ENCODE data around the gene BCAS3. TPM values are rescaled to one million over a fixed set of nuclear protein-coding genes. Genes with fewer than 3 reads are reported as not detected.
A peak's percentile ranks its signal among the peaks of the same experiment; 100 is the strongest.

The BCAS3 gene
- total and polyA plus RNA-seq, 10 donors, result 3.7 to 56.0 (median 42.3) TPM

DNA sequence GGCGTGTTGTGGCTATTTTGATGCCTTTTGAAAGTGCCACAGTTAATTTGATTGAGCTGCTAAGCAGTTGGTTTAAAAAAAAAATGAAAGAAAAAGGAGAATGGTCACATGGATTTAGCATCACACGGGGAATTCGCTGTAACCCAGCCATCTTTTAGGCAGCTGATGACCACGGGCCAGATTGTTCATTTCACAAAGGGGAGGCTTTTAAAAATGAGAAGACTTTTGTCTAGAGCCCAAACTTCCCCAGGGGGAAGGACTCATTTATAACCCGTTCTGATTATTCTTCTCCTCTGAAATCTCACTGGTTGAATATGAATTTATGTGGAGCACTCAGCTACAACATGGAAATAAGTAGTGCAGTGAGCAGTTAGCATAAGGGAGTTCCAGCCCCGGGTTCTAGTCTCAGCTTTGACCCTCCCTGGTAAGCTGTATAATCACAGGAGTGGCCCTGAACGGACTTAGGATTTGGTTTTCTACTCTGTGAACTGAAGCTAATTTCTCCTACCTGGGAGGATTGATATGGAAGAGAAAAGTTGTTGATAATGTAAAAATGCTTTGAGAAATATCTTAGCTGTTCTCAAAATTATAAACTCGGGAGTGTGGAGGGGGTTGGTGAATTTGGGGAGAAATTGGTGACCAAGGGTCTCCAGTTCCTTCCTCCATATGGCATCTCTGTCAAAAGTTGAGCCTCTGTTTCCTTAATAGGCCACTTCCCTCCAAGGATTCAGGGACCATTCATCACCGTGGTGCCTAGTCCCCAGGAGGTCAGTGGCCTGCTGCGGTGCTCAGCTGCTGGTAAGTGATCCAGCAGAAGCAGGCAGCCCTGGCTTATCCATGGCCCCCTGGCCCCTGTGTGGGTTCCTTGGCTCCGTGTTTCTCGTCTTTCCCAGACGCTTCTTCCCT, 645.6 kb downstream of the BCAS3 start:
- WGBS, 5 donors, result 54 to 72% (median 68%) methylated on average over 13 of the region's 13 CpGs
- TF ChIP-seq, protein P1, sequence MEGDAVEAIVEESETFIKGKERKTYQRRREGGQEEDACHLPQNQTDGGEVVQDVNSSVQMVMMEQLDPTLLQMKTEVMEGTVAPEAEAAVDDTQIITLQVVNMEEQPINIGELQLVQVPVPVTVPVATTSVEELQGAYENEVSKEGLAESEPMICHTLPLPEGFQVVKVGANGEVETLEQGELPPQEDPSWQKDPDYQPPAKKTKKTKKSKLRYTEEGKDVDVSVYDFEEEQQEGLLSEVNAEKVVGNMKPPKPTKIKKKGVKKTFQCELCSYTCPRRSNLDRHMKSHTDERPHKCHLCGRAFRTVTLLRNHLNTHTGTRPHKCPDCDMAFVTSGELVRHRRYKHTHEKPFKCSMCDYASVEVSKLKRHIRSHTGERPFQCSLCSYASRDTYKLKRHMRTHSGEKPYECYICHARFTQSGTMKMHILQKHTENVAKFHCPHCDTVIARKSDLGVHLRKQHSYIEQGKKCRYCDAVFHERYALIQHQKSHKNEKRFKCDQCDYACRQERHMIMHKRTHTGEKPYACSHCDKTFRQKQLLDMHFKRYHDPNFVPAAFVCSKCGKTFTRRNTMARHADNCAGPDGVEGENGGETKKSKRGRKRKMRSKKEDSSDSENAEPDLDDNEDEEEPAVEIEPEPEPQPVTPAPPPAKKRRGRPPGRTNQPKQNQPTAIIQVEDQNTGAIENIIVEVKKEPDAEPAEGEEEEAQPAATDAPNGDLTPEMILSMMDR (IDR thresholded peaks at IDR 0.05 in 8 of 11, conservative IDR thresholded peaks at IDR 0.05 in 3 of 11), result no peak
- Histone ChIP-seq H3K36me3 (no peaks in the 10 kb centered on the region), H3K27me3 (replicated peaks in 1 of 7) (no peaks in the 10 kb centered on the region), H3K4me1 (peaks cover 0 to 28% (median 5%) of the 10 kb centered on the region in 6 donors), H3K4me3 (no peak overlapping the region), H3K9me3 (no peaks in the 10 kb centered on the region), H3K27ac (peak overlapping the region in 7 of 8 donors; percentile 34 to 74 (median 66))
- intact Hi-C loops (cut with DNase I; ENCODE audit: low total_unique reads), result no loop called here
- no peak for DNase-seq

DNA sequence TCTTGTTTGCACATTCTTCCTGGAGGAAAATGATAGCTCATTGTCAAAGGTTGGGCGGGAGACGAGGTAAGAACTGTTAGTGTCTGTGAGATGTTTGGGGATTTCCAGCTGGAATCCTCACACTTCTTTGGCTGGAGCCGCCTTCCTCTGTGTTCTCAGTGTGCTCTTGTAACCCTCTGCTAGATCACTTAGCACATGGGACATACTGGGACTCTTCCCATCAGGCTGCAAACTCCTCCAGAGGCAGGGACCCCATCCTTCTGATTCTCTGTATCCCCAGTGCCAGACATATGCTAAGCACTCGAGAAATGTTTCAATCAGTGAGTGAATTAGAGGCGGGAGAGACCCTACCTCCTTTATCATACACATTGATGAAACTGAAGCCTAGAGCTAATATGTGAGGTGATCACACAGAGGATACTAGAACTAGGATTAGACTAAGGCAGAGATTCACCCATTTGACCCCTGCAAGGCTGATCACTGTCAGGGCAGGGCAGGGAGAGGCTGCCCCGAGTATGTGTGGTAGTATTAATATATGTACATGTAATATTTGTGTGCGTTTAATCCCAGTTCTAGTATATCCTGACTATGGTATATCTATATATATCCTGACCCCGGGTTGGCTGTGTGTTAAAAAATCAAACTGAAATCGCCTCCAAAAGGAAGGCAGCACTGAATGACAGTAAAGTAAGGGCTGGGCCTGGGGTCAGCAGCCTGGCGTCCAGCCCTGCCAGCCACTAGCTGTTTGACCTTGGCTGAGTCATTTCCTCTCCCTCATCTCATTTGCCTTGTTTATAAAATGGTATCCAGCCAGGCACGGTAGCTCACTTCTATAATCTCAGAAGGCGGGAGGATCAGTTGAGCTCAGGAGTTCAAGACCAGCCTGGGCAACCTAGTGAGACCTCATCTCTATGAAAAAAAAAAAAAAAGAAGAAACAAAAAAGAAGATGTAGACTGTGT, 646.5 kb downstream of the BCAS3 start:
- TF ChIP-seq, protein P1 (IDR thresholded peaks at IDR 0.05 in 8 of 11, conservative IDR thresholded peaks at IDR 0.05 in 3 of 11), result no peak
- no peak for TF ChIP-seq POLR2AphosphoS5 (IDR thresholded peaks at IDR 0.05)
- no peak for TF ChIP-seq POLR2A (IDR thresholded peaks at IDR 0.05)
- intact Hi-C loops (cut with DNase I; ENCODE audit: low total_unique reads), result no loop called here
- Histone ChIP-seq H3K36me3 (no peaks in the 10 kb centered on the region), H3K27ac (peak overlapping the region in 7 of 8 donors; percentile 34 to 74 (median 66)), H3K9me3 (no peaks in the 10 kb centered on the region), H3K27me3 (replicated peaks in 1 of 7) (no peaks in the 10 kb centered on the region), H3K4me1 (peaks cover 0 to 28% (median 5%) of the 10 kb centered on the region in 6 donors), H3K4me3 (no peak overlapping the region)
- WGBS, 5 donors, result 68 to 82% (median 75%) methylated on average over 12 of the region's 12 CpGs
- DNase-seq, result no peak

DNA sequence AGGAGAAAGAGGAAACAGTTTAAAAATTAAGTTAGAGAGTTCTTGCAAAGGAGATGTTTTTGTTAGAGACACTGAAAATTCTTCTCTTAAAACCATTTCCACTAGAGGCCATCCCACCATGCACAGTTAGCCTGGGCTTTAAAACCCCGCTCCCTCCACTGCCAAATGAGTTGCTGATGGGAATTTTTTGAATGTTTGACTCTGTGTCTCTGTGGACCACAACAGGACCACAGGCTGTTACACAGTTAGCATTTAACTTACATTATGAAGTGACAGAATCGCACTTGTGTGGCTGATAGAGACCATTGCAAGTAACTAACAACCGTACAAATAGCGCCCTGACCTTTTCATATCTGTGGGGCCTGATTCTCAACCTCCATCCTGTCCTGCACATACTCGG, 647.3 kb downstream of the BCAS3 start:
- Histone ChIP-seq H3K27me3 (replicated peaks in 1 of 7) (no peaks in the 10 kb centered on the region), H3K9me3 (no peaks in the 10 kb centered on the region), H3K4me3 (no peak overlapping the region), H3K4me1 (peaks cover 0 to 28% (median 5%) of the 10 kb centered on the region in 6 donors), H3K27ac (peak overlapping the region in 5 of 8 donors; percentile 22 to 74 (median 66)), H3K36me3 (no peaks in the 10 kb centered on the region)
- DNase-seq, result no peak
- TF ChIP-seq, protein P1 (IDR thresholded peaks at IDR 0.05 in 8 of 11, conservative IDR thresholded peaks at IDR 0.05 in 3 of 11), result no peak
- TF ChIP-seq POLR2AphosphoS5 (IDR thresholded peaks at IDR 0.05) (no peak), POLR2A (IDR thresholded peaks at IDR 0.05) (no peak)
- intact Hi-C loops (cut with DNase I; ENCODE audit: low total_unique reads), result no loop called here
- WGBS, 5 donors, result 81 to 92% (median 84%) methylated on average over 5 of the region's 5 CpGs

All from spleen (tissue), 11 donors.